Mucosa of rectum (tissue), 2 donors: ENCODE measurements around the gene PSMD1.

ENCODE experiments used
- H3K27ac ChIP-seq, 2 donors: one replicate each; pipeline ENCODE4 v1.7.0; 2013; ENCODE audit warnings: inconsistent platforms in 2 of 2, low read depth in 2 of 2, low read length in 2 of 2
- H3K27me3 ChIP-seq, 2 donors: one replicate each; pipeline ENCODE4 v1.7.0; 2013; ENCODE audit warnings: low read length in 2 of 2; ENCODE audit not compliant: control insufficient read depth in 2 of 2, insufficient read depth in 2 of 2
- H3K36me3 ChIP-seq, 2 donors: one replicate each; pipeline ENCODE4 v1.7.0; 2013; ENCODE audit warnings: low read length in 2 of 2; ENCODE audit not compliant: control insufficient read depth in 2 of 2, insufficient read depth in 2 of 2
- H3K4me1 ChIP-seq, 2 donors: one replicate each; pipeline ENCODE4 v1.7.0; 2013; ENCODE audit warnings: low read length in 2 of 2, mild to moderate bottlenecking in 1 of 2; ENCODE audit not compliant: control insufficient read depth in 2 of 2, insufficient read depth in 2 of 2
- H3K4me3 ChIP-seq, 2 donors: one replicate each; pipeline ENCODE4 v1.7.0; 2013; ENCODE audit warnings: low read length in 2 of 2
- H3K9ac ChIP-seq, 2 donors: one replicate each; pipeline ENCODE4 v1.7.0; 2013; ENCODE audit warnings: low read length in 2 of 2, low read depth in 1 of 2, mild to moderate bottlenecking in 1 of 2
- H3K9me3 ChIP-seq, 2 donors: one replicate each; pipeline ENCODE4 v1.7.0; 2013; ENCODE audit warnings: low read length in 2 of 2; ENCODE audit not compliant: control insufficient read depth in 2 of 2
- donor health status: healthy.
- donor health status: Normal muscosa, but diverticular disease.

PSMD1 gene

GRCh38 chr2:231199219-231199618, 142.6 kb downstream of the PSMD1 start:
- Histone ChIP-seq H3K27me3 (no peaks in the 10 kb centered on the region), H3K36me3 (peaks cover 0 to 1% of the 10 kb centered on the region in 2 donors), H3K4me3 (peak overlapping the region; percentile 94 to 99), H3K9me3 (no peaks in the 10 kb centered on the region), H3K9ac (peak overlapping the region; percentile 44 to 64), H3K4me1 (peaks cover 7 to 11% of the 10 kb centered on the region in 2 donors), H3K27ac (no peak overlapping the region)

- Histone ChIP-seq H3K27me3 (no peaks in the 10 kb centered on the region), H3K4me1 (peaks cover 7 to 11% of the 10 kb centered on the region in 2 donors), H3K4me3 (no peak overlapping the region), H3K9me3 (no peaks in the 10 kb centered on the region), H3K27ac (no peak overlapping the region), H3K9ac (no peak overlapping the region), H3K36me3 (peaks cover 0 to 1% of the 10 kb centered on the region in 2 donors)
Measured at GRCh38 chr2:231200805-231201474, 144.3 kb downstream of the PSMD1 start.

GRCh38 chr2:231201475-231201814, 144.8 kb downstream of the PSMD1 start:
- H3K27me3 ChIP-seq: no peaks in the 10 kb centered on the region
- H3K27ac ChIP-seq: no peak overlapping the region
- no peak overlapping the region for H3K4me3 ChIP-seq
- H3K9me3 ChIP-seq: no peaks in the 10 kb centered on the region
- peaks cover 7 to 11% of the 10 kb centered on the region in 2 donors for H3K4me1 ChIP-seq
- peaks cover 0 to 1% of the 10 kb centered on the region in 2 donors for H3K36me3 ChIP-seq
- no peak overlapping the region for H3K9ac ChIP-seq

- Histone ChIP-seq H3K27me3 (no peaks in the 10 kb centered on the region), H3K9me3 (no peaks in the 10 kb centered on the region), H3K27ac (no peak overlapping the region), H3K36me3 (peaks cover 0 to 1% of the 10 kb centered on the region in 2 donors), H3K4me3 (no peak overlapping the region), H3K9ac (no peak overlapping the region), H3K4me1 (peaks cover 7 to 8% of the 10 kb centered on the region in 2 donors)
Measured at GRCh38 chr2:231203087-231203486, 146.4 kb downstream of the PSMD1 start.

- peaks cover 0 to 6% of the 10 kb centered on the region in 2 donors for H3K36me3 ChIP-seq
- H3K27ac ChIP-seq: no peak overlapping the region
- H3K4me3 ChIP-seq: no peak overlapping the region
- H3K9ac ChIP-seq: no peak overlapping the region
- no peaks in the 10 kb centered on the region for H3K27me3 ChIP-seq
- H3K9me3 ChIP-seq: no peaks in the 10 kb centered on the region
- H3K4me1 ChIP-seq: peaks cover 3% of the 10 kb centered on the region in 2 donors
Measured at GRCh38 chr2:231204146-231204545, 147.5 kb downstream of the PSMD1 start.

- no peak overlapping the region for H3K27ac ChIP-seq
- no peaks in the 10 kb centered on the region for H3K9me3 ChIP-seq
- no peak overlapping the region for H3K4me3 ChIP-seq
- H3K9ac ChIP-seq: no peak overlapping the region
- no peaks in the 10 kb centered on the region for H3K27me3 ChIP-seq
- peaks cover 0 to 6% of the 10 kb centered on the region in 2 donors for H3K36me3 ChIP-seq
- no peaks in the 10 kb centered on the region for H3K4me1 ChIP-seq
Measured at GRCh38 chr2:231204581-231204980, 147.9 kb downstream of the PSMD1 start.

GRCh38 chr2:231207734-231208133, 151.1 kb downstream of the PSMD1 start:
- no peaks in the 10 kb centered on the region for H3K9me3 ChIP-seq
- no peak overlapping the region for H3K27ac ChIP-seq
- H3K4me1 ChIP-seq: no peaks in the 10 kb centered on the region
- peaks cover 0 to 10% of the 10 kb centered on the region in 2 donors for H3K36me3 ChIP-seq
- no peaks in the 10 kb centered on the region for H3K27me3 ChIP-seq
- H3K9ac ChIP-seq: no peak overlapping the region
- H3K4me3 ChIP-seq: no peak overlapping the region

GRCh38 chr2:231210782-231211181, 154.1 kb downstream of the PSMD1 start:
- no peak overlapping the region for H3K4me3 ChIP-seq
- peaks cover 7 to 15% of the 10 kb centered on the region in 2 donors for H3K36me3 ChIP-seq
- H3K27me3 ChIP-seq: no peaks in the 10 kb centered on the region
- H3K4me1 ChIP-seq: no peaks in the 10 kb centered on the region
- no peak overlapping the region for H3K27ac ChIP-seq
- H3K9ac ChIP-seq: no peak overlapping the region
- no peaks in the 10 kb centered on the region for H3K9me3 ChIP-seq

- Histone ChIP-seq H3K9ac (no peak overlapping the region), H3K9me3 (no peaks in the 10 kb centered on the region), H3K27me3 (no peaks in the 10 kb centered on the region), H3K27ac (no peak overlapping the region), H3K4me1 (no peaks in the 10 kb centered on the region), H3K4me3 (no peak overlapping the region), H3K36me3 (peaks cover 8 to 16% of the 10 kb centered on the region in 2 donors)
Measured at GRCh38 chr2:231211486-231211885, 154.8 kb downstream of the PSMD1 start.

GRCh38 chr2:231212329-231212845, 155.7 kb downstream of the PSMD1 start:
- H3K9me3 ChIP-seq: no peaks in the 10 kb centered on the region
- H3K4me1 ChIP-seq: no peaks in the 10 kb centered on the region
- peaks cover 10 to 20% of the 10 kb centered on the region in 2 donors for H3K36me3 ChIP-seq
- H3K9ac ChIP-seq: no peak overlapping the region
- no peak overlapping the region for H3K4me3 ChIP-seq
- no peaks in the 10 kb centered on the region for H3K27me3 ChIP-seq
- no peak overlapping the region for H3K27ac ChIP-seq
